NCI-H345 treated with DMSO at 0.1 percent for 48 hours (cell line): ENCODE data around the gene CLEC10A.
A peak's percentile ranks its signal among the peaks of the same experiment; 100 is the strongest.
"Not testable (repeated sequence)": the region's sequence is repeated elsewhere in the genome, so short reads cannot be mapped to it uniquely, and the experiment has no call there.

Source experiments
- DNase-seq: peaks from one replicate; lab custom pipeline; 2025; ENCODE audit not compliant: unreplicated experiment; lab: John Stamatoyannopoulos, UW

Gene CLEC10A

DNA sequence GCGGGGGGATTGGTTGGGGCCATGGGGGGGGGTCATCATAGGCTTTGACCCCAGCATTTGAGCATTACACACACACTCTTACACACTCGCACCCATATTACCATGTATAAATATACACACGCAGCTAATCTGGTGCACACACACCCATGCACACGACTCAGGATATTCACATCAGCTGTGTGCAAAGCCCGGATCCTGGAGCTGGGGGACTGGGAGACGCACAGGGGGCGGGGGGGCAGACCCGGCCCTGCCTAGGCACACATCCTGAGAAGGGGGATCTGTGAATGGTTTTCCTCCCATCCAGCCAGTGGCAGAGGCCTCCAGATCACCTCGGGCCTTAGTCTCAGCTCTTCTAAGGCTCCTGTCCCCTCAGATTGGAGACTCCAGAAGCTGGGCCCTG lies 28.9 kb upstream of the CLEC10A start:
- no peak for DNase-seq

DNA sequence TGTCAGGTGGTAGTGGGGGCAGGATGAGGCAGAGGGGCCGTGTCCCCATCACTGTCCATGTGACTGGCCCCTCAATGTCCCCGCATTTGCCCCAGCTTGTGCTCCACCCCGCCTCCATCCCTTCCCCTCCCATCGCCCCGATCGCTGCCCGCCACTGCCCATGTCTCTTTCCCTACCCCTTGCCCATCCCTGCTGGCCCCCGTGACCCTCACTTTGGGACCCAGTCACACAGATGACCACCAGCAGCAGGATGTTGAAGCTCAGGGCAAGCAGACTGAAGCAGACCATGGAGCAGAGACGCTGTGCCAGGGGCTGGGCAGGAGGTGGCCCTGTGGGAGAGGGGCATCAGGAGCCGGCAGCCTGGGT lies 28.5 kb upstream of the CLEC10A start:
- no peak for DNase-seq

DNA sequence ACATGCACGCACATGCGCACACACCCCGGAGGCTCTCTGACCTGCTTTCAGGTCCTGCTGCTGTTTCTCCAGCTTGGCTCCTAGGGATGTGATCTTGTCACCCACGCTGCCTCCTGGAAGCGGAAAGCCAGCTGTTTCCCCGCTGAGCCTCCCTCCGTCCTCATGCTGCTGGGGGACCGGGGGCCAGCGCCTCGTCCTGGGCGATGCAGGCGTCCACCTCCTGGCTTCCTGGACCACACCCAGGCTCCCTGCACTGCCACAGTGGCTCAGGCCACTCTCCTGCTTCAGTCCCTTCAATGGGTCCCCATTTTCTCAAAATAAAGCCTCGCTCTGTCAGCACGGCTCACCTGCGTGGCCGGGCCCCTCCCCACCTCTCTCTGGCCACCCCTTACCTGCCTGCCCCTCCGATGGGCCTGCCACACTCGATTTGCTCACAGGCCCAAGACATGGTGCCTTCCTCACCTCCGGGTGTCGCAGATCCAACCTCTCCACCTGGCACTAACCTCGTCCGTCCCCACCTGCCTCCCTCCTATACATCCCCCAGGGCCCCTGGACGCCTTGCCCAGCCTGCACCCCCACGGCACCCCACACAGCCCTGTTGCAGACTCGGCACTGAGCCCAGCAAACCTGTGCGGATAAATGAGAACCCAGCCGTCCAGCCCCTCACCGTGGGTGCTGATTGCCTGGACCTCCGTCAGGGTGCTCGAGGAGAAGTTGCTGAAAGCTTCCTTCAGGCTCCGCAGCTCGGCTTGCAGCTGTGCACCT lies 27.9 kb upstream of the CLEC10A start:
- no peak for DNase-seq

DNA sequence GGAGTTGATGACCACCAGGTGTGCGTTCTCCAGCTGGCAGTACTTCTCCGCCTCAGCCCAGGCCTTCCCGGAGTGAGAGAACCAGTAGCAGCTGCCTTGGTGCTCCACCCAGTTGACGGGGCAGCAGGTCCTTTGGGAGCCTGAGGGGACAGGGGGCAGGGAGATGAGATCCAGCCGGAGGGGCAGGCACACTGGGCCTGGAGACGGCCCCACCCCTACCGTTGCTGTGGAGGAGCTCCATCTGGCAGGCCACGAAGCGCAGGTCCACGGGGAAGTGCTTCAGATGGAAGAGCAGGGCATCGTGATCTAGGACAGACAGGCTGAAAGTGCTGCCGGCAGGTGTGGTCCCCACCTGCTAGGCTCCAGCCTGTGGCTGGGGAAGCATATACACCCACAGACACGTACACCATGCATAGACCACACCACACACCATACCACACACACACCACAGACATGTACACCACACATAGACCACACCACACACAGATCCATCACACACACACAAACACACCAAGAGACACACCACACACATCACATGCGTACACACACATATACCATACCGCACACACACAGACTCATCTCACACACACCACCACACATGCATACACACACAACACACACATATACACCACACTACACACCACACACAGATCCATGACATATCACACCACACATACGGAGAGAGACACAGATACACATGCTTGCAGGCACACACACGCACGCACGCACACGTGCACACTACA lies 27.1 kb upstream of the CLEC10A start:
- peak; percentile 34 for DNase-seq

DNA sequence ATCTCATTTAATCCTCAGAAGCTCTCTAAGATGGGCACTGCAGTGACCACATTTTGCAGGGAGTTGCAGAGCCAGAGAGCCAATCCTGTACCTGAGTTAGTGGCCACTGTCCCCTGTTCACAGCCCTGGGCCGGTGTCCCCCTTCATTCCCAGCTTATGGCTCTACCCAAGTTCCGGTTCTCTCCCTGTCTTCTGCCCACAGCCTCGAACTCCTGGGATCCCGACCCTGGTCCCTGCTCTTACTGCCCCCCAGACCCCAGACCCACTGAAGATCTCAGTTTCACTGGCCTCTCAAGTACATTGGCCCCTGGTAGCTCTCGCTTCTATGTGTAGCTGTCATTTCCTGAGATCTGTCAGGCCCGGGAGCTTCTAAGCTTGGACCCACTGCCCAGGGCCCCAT lies 22.4 kb upstream of the CLEC10A start:
- DNase-seq = no peak

DNA sequence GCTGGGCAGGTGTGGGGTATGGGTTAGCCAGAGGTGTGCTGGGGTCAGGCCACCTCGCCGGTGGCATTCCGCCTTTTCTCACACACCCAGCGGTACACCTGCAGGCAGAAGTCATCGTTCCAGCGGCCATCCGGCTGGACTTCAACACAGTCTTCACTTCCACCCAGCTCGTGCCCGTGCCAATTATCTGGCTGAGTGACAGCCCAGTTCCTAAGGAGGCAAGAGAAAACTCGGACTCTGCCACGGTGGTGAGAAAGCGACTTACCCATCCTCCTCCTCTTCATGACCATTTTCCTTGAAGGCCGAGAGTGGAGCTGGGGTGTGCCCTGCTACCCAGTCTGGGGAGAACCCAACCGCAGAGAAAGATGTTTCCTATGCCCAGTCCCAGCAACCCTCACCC lies 21.5 kb upstream of the CLEC10A start:
- DNase-seq = no peak

DNA sequence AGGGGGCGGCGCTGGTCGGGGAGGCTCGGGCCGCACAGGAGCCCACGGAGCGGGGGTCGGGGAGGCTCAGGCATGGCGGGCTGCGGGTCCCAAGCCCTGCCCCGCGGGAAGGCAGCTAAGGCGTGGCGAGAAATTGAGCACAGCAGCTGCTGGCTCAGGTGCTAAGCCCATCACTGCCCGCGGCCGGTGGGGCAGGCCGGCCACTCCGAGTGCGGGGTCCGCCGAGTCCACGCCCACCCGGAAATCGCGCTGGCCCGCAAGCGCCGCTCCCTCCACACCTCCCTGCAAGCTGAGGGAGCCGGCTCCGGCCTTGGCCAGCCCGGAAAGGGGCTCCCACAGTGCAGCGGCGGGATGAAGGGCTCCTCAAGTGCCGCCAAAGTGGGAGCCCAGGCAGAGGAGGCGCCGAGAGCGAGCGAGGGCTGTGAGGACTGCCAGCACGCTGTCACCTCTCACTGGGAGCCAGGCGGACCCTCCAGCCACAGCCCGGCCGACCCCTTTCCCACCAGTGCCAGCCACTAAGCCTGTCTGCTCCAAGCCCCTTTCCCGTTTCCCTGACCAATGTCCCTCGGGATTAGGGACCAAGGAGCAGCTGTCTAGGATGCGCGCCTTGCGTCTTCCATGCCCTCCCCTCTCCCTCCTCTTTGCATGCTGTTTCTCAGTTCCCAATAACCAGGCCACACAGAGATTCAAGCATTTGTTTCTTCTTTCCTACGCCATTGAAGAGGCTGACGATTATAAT lies 20.8 kb upstream of the CLEC10A start:
- not testable (repeated sequence) for DNase-seq

DNA sequence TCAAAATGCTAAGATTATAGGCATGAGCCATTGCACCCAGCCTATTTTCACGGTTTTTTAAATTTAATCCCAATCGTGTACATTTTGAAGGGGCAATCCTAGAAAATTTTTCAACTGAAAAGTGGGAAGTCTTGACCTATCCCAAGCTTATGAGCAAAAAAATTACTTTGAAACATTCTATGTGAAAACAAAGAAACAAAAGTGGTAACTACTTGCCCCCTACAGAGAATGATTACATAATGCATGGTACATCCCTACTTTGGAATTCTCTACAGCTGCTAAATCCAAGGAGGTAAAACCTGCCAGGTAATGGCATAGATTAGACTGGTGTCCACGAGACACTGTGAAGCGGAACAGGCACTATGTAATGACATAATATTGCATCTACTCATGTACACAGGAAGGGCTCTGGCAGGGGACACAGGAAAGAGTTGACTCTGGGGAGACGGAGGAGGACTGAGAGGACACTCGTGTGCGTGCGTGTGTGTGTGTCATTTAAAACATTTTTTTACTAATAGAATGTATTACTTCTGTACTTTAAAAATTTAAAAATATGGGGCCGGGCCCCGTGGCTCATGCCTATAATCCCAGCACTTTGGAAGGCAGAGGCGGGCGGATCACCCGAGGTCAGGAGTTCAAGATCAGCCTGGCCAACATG lies 18.9 kb upstream of the CLEC10A start:
- DNase-seq = no peak

DNA sequence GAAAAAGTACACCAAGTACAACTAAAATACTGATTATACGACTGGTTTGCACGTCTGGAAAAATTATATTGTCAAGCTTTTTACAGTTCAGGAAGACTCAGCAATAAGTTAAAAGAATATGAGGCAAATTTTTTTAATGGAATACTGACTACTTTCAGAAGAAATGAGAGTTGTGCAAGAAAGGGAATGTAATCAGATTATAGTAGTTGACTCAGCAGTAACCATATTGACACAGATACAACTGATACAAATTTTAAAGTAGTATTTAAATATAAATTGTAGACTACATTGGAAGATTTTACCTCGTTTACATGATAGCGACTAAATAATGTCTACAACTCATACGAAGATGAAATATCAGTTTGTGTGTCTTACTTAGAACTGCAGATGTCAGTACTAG lies 17.9 kb upstream of the CLEC10A start:
- no peak for DNase-seq

DNA sequence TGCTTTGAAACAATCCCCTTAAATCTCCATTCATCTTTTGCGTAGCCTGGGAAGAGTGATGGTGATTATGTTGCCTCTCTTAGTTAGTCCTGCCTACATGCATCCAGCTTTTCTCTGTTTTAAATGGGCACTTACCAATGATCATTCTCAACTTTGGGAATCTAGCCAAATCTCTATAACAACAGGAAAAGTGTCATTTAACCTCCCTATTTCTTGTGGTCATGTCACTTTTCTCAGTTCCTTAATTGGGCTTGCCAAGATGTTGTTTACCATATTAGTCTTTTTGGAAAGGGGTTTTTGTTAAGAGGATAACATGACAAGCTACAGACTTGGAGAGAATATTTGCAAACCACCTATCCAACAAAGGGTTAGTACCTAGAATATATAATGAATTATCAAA lies 15.6 kb upstream of the CLEC10A start:
- no peak for DNase-seq

DNA sequence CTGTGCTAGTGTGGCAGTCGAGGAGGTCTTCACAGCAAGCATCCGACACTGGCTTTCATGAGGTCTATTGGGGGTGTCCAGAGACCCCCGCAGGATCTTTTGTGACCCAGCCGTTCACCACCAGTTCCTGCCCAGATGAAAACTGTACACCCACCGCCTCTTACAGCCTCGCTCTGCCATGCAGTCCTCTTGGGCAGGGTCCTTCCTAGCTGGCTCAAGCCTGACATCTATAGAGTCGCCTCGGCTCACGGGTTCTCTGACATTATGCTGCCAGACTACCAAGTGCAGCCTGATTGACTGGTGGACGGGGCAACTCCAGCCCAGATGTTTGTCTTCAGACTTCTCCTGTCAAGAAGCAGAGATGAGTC lies 14.6 kb upstream of the CLEC10A start:
- no peak for DNase-seq

DNA sequence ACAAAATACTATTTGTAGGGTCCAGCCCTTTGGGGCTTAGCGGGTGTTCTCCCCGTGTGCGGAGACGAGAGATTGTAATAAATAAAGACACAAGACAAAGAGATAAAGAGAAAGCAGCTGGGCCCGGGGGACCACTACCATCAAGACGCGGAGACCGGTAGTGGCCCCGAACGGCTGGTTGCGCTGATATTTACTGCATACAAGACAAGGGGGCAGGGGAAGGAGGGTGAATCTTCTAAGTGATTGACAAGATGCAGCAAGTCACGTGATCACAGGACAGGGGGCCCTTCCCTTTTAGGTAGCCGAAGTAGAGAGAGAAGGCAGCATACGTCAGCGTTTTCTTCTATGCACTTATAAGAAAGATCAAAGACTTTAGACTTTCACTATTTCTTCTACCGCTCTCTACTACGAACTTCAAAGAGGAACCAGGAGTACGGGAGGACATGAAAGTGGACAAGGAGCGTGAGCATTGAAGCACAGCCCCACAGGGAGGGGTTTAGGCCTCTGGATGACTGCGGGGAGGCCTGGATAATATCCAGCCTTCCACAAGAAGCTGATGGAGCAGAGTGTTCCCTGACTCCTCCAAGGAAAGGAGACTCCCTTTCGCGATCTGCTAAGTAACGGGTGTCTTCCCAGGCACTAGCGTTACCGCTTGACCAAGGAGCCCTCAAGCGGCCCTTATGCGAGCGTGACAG lies 11.4 kb upstream of the CLEC10A start:
- DNase-seq = not testable (repeated sequence)

DNA sequence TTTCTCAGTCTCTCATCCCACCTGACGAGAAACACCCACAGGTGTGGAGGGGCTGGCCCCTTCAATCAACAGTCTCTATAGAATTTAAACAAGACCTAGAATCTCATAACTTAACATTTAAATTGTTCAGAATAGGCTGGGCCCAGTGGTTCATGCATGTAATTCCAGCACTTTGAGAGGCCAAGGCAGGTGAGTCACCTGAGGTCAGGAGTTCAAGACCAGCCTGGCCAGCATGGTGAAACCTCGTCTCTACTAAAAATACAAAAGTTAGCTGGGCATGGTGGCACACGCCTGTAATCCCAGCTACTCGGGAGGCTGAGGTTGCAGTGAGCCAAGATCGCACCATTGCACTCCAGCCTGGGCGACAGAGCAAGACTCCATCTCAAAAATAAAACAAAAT lies 9.5 kb upstream of the CLEC10A start:
- not testable (repeated sequence) for DNase-seq

DNA sequence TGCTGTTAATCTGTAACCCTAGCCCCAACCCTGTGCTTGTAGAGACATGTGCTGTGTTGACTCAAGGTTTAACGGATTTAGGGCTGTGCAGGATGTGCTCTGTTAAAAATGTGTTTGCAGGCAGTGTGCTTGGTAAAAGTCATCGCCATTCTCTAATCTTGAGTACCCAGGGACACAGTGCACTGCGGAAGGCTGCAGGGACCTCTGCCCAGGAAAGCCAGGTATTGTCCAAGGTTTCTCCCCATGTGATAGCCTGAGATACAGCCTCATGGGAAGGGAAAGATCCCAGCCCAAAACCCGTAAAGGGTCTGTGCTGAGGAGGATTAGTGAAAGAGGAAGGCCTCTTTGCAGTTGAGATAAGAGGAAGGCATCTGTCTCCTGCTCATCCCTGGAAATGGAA lies 8.4 kb upstream of the CLEC10A start:
- DNase-seq = not testable (repeated sequence)

DNA sequence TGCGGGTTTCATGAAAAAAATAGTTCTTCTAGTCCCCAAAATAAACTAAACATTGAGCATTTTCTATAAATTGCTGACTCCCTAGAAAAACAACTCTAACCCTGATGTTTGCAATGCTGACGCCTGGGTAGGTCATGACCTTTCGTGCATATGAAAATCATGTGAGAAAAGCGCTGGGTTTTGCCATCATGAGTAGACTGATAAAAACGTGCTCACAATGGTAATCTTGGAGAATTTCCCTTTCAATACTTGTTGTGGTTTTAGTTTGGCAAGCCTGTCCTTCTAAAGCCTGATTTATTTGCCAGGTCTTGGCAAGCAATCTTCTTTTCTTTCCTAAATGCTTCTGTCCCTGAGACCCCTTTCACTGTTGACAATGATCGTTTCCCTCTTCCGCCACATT lies 4.0 kb upstream of the CLEC10A start:
- DNase-seq = no peak

DNA sequence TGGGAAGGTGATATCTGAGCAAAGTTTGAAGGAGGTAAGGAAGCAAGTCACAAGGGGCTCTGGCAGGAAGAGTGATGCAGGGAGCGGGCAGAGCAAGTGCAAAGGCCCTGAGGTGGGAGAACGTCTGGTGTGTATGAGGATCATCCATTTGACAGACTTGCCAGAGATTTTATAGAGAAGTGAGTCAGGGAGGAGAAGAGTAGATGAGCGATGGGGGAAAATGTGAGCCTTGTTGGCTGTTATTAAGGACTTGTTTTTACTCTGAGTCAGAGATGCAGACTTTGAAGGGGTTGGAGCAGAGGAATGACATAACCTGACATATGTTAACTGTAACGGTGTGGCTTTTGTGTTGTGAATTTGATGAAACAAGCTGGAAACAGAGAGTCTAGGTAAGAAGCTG lies 3.5 kb upstream of the CLEC10A start:
- no peak for DNase-seq

DNA sequence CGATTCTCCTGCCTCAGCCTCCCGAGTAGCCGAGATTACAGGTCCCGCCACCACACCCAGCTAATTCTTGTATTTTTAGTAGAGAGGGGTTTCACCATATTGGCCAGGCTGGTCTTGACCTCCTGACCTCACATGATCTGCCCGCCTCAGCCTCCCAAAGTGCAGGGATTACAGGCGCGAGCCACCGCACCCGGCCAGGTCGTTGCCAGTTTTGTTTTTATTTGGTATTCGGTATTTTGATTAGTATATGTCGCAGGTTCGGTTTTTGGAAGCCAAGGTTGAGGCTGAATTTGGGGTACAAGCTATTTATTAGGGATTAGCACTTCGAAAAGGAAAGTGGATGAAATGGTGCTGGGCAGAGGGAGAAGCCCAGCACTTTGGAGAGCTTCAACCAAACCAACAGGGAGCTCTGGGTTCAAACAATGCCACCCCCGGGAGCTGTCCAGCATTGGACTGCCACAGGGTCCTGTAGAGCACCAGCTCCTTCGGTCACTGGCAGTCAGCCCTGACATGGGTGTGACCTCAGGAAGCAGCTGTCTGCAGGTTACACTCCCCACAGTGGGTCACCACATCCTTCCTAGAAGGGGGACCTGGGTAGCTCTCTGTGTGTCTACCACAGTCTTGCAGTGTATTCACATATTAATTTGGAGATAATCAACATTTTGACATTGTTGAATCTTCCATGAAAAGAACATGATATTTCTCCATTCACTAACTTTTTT lies 1.5 kb upstream of the CLEC10A start:
- DNase-seq = no peak

DNA sequence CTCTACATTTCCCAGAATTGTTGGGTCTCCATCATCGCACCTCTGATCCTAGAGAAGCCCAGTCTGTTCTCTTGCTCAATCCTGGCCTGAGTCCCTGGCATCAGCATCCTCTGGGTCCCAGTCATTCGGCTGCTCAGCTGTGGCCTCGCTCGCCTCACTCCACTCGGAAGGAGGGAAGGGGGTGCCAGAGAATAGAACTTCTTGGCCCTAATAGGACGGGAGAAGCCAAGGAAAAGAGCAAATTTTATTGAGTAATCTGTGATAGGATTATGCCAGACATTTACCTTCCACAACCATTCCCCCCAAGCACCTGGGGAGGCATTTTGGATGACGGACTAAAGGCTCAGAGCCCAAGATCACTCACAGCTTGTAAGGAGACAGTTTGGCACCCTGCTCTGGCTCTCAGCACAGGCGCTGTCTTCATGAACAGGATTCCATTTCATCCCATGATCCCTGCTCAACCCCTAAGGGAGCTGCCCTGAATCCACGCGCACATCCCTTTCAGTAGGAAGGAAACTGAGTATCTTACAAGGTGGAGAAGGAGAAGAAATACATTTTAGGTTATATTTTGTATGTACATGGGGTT lies 498 bp upstream of the CLEC10A start:
- no peak for DNase-seq

DNA sequence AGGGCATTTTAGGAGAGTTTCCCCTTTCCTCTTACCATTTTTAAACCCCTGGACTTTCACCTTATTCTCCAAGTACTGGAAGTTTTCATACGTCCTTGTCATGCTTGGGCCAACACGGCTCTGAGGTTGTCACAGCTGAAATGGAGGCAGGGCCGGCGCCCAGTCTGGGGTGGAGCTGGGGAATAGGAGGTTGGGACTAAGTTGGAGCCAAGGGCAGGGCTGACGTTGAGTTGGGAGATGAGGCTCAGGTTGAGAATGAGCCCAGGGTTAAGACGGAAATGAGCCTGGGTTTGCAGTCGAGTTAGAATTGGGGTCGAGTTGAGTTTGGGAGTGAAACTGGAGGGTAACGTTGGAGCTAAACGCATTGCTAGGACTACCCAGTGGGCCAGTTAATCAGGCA lies 1.3 kb downstream of the CLEC10A start:
- DNase-seq = no peak
